K562 (cell line): ENCODE results near the gene ANO1. TPM values are rescaled to one million over a fixed set of nuclear protein-coding genes. Genes with fewer than 3 reads are reported as not detected.

Experiments
- ATAC-seq: fragments of 200-7000 bp; cut with Tn5 transposase; 3 replicates; pipeline ENCODE4 v1.9.1; 2020; ENCODE audit warnings: moderate library complexity
- BruUV-seq: library from RNA; stranded (reverse); fragments of 400-500 nt; replicated peaks from 2 replicates; lab custom pipeline; 2021; lab: Mats Ljungman, UMichigan
- CTCF ChIA-PET: fragments of 300-600 bp; formaldehyde crosslinking; extraction: SDS; loops from one replicate; lab custom pipeline; 2021; ENCODE audit warnings: low intra/inter-chr PET ratio; lab: Yijun Ruan, JAX
- POLR2A ChIA-PET: fragments of 300-600, 350-650 bp; sonication (Branson Sonifier 250); formaldehyde crosslinking; extraction: SDS; loops from one replicate; lab custom pipeline; 2021; ENCODE audit warnings: antibody characterized with exemption, inconsistent platforms; lab: Yijun Ruan, JAX
- DNase-seq, 4 experiments: peaks; one replicate each; pipeline versions ENCODE4 v3.0.0 to v3.0.0-alpha.2; 2011 to 2018; ENCODE audit warnings: low spot score in 3 of 4, mixed read lengths in 3 of 4; ENCODE audit errors: extremely low read depth in 1 of 4
- FAIRE-seq: peaks from 2 replicates; lab custom pipeline; 2011; peaks lifted over from hg19 to GRCh38; lab: Jason Lieb, UNC
- H2AFZ ChIP-seq: 2 replicates; pipeline ENCODE4 v1.6.0; 2011; ENCODE audit warnings: low read depth, low read length, control low read depth, inconsistent platforms
- H3K27ac ChIP-seq: fragments of 200-600 bp; 3 replicates; pipeline ENCODE4 v1.8.0; 2011; ENCODE audit warnings: low read depth, mild to moderate bottlenecking, control low read depth, inconsistent platforms, low read length, moderate library complexity, mixed read lengths; ENCODE audit errors: extremely low read depth
- H3K27me3 ChIP-seq, 2 experiments: fragments of 300-600 bp in 1 of 2; 2 replicates in 1 of 2; 3 replicates in 1 of 2; pipeline versions ENCODE4 v1.6.0 to v1.8.0; 2011; ENCODE audit warnings: inconsistent platforms in 2 of 2, low read length in 2 of 2, mild to moderate bottlenecking in 1 of 2, mixed read lengths in 1 of 2, moderate library complexity in 1 of 2; ENCODE audit not compliant: control insufficient read depth in 2 of 2, insufficient read depth in 2 of 2
- H3K36me3 ChIP-seq: fragments of 300-600 bp; 3 replicates; pipeline ENCODE4 v1.8.0; 2011; ENCODE audit warnings: mild to moderate bottlenecking, low read length, inconsistent platforms; ENCODE audit not compliant: control insufficient read depth, insufficient read depth
- H3K4me1 ChIP-seq, 2 experiments: fragments of 200-600 bp in 1 of 2; replicated peaks in 1 of 2; 2 replicates in 1 of 2; 3 replicates in 1 of 2; pipeline versions ENCODE4 v1.5.1 to v1.8.0; 2011; ENCODE audit warnings: inconsistent platforms in 2 of 2, low read length in 2 of 2, mild to moderate bottlenecking in 1 of 2, mixed read lengths in 1 of 2, moderate library complexity in 1 of 2; ENCODE audit not compliant: control insufficient read depth in 2 of 2, insufficient read depth in 2 of 2
- H3K4me2 ChIP-seq: 2 replicates; pipeline ENCODE4 v1.6.1; 2011; ENCODE audit warnings: low read length, control low read depth, inconsistent platforms, mixed read lengths; ENCODE audit not compliant: insufficient read depth
- H3K4me3 ChIP-seq: fragments of 200-600 bp; sonication (generic), shearing (Covaris generic); 2 replicates; pipeline ENCODE4 v1.5.1; 2016; ENCODE audit warnings: control low read depth, inconsistent platforms
- H3K79me2 ChIP-seq: fragments of 200-600 bp; 3 replicates; pipeline ENCODE4 v1.8.0; 2011; ENCODE audit warnings: low read length, inconsistent platforms; ENCODE audit not compliant: control insufficient read depth, insufficient read depth
- H3K9ac ChIP-seq, 2 experiments: 2 replicates each; pipeline versions ENCODE4 v1.6.0 to v1.6.1; 2011; ENCODE audit warnings: low read depth in 2 of 2, low read length in 2 of 2, control low read depth in 1 of 2, inconsistent platforms in 1 of 2, mild to moderate bottlenecking in 1 of 2, mixed read lengths in 1 of 2; ENCODE audit not compliant: insufficient read depth in 1 of 2
- H3K9me1 ChIP-seq: one replicate; pipeline ENCODE4 v1.6.0; 2011; ENCODE audit warnings: inconsistent platforms, mild to moderate bottlenecking, low read length, moderate library complexity; ENCODE audit not compliant: control insufficient read depth, insufficient read depth
- H3K9me3 ChIP-seq: replicated peaks from 2 replicates; pipeline ENCODE4 v1.5.1; 2011; ENCODE audit warnings: low read depth, low read length, inconsistent platforms; ENCODE audit not compliant: control insufficient read depth, insufficient read depth
- H4K20me1 ChIP-seq: replicated peaks from 2 replicates; pipeline ENCODE4 v1.6.1; 2011; ENCODE audit warnings: low read length, inconsistent platforms, mixed read lengths; ENCODE audit not compliant: control insufficient read depth, insufficient read depth
- BCOR ChIP-seq: fragments of 450-650 bp; IDR thresholded peaks from 2 replicates; pipeline ENCODE4 v1.6.1; 2016
- CEBPB ChIP-seq: fragments of 450-650 bp; IDR thresholded peaks from 2 replicates; pipeline ENCODE4 v1.6.1; 2016; ENCODE audit warnings: missing genetic modification characterization, missing compliant biosample characterization
- CEBPG ChIP-seq, 3 experiments: fragments of 200-800 bp in 1 of 3; sonication (Bioruptor generic) in 1 of 3; sonication (generic) in 1 of 3; formaldehyde crosslinking in 1 of 3; IDR thresholded peaks in 2 of 3; conservative IDR thresholded peaks in 1 of 3; 2 replicates each; pipeline versions ENCODE4 v1.6.1 to v1.8.0; 2016 to 2022; ENCODE audit warnings: missing compliant biosample characterization in 2 of 3, missing genetic modification characterization in 2 of 3, mild to moderate bottlenecking in 1 of 3, missing genetic modification reagents in 1 of 3
- COPS2 ChIP-seq: fragments of 450-650 bp; conservative IDR thresholded peaks from 2 replicates; pipeline ENCODE4 v1.6.1; 2016; ENCODE audit warnings: mild to moderate bottlenecking, moderate library complexity
- NBN ChIP-seq: fragments of 450-650 bp; IDR thresholded peaks from 2 replicates; pipeline ENCODE4 v1.6.1; 2016; ENCODE audit warnings: low read depth, mild to moderate bottlenecking
- PRMT5 ChIP-seq: sonication (generic); formaldehyde crosslinking; IDR thresholded peaks from 2 replicates; pipeline ENCODE4 v1.5.0; 2020; ENCODE audit warnings: missing genetic modification reagents
- RAD51 ChIP-seq: fragments of 450-650 bp; IDR thresholded peaks from 2 replicates; pipeline ENCODE4 v1.7.1; 2016; ENCODE audit warnings: low read depth, mild to moderate bottlenecking, borderline replicate concordance
- RBM25 ChIP-seq: fragments of 200-400 bp; formaldehyde crosslinking; IDR thresholded peaks from 2 replicates; pipeline ENCODE4 v1.6.1; 2018; ENCODE audit warnings: low read length, low read depth, moderate library complexity; ENCODE audit not compliant: severe bottlenecking
- RCOR1 ChIP-seq, 2 experiments: IDR thresholded peaks; 2 replicates each; pipeline ENCODE4 v1.6.1; 2012; ENCODE audit warnings: low read depth in 2 of 2, low read length in 2 of 2, borderline replicate concordance in 1 of 2, improper control_type of control experiment in 1 of 2
- RHOXF2B ChIP-seq: fragments of 250-450 bp; sonication (Bioruptor Pico); conservative IDR thresholded peaks from 2 replicates; pipeline ENCODE4 v1.5.1; 2021
- ZNF445 ChIP-seq: fragments of 250-450 bp; sonication (Bioruptor Pico); IDR thresholded peaks from 2 replicates; pipeline ENCODE4 v1.4.0; 2020; ENCODE audit warnings: low read depth, mild to moderate bottlenecking, moderate library complexity
- ZNF561 ChIP-seq: fragments of 450-650 bp; formaldehyde crosslinking; conservative IDR thresholded peaks from 2 replicates; pipeline ENCODE4 v1.4.0; 2020; ENCODE audit warnings: mild to moderate bottlenecking, moderate library complexity
- WGBS: fragments of 100-300 bp; shearing (Covaris generic); methylation state at CpG from one replicate; pipeline ENCODE4 v1.1.6; 2016; ENCODE audit warnings: low coverage, mixed read lengths; ENCODE audit not compliant: insufficient coverage; ENCODE audit errors: missing lambda C conversion rate; 5-methylcytosine and 5-hydroxymethylcytosine counted together
- in situ Hi-C: fragments of 300-500 bp; cut with MboI; formaldehyde crosslinking; loops from 4 replicates; pipeline ENCODE4 v1.15.0; 2018; ENCODE audit warnings: inconsistent platforms, mixed read lengths
- intact Hi-C: fragments of 100-400 bp; cut with micrococcal nuclease; formaldehyde crosslinking; loops from 2 replicates; pipeline ENCODE4 v1.14.2; 2022
- polyA plus RNA-seq, 8 experiments: library from polyadenylated mRNA; depleted of rRNA in 4 of 8; stranded (reverse) in 5 of 8; unstranded in 3 of 8; fragments of >200 nt; fragmentation: Nextera tagmentation in 2 of 8; fragmentation: Illumina TruSeq in 1 of 8; extraction: Ambion mirVana in 2 of 8; extraction: Trizol in 1 of 8; gene quantifications; 2 replicates each; pipeline versions ENCODE4 v1.2.1 to v1.2.3, GENCODE V29; 2011 to 2014; ENCODE audit warnings: inconsistent platforms in 1 of 8, missing spikeins in 1 of 8
- total RNA-seq, 7 experiments: library from RNA; depleted of rRNA in 6 of 7; stranded (reverse); fragments of >200 nt in 6 of 7; fragmentation: Illumina TruSeq in 2 of 7; extraction: Trizol in 2 of 7; gene quantifications; 2 replicates each; pipeline versions ENCODE4 v1.2.1 to v1.2.3, GENCODE V29; 2011 to 2021; ENCODE audit warnings: low replicate concordance in 1 of 7
- TF ChIP-seq, protein P1 (sequence below): sonication (generic); formaldehyde crosslinking; IDR thresholded peaks from 2 replicates; pipeline ENCODE4 v1.9.0; 2022; ENCODE audit warnings: mild to moderate bottlenecking, missing genetic modification reagents
- TF ChIP-seq, protein P2 (sequence below), 2 experiments: fragments of 200-800 bp in 1 of 2; sonication (Bioruptor generic) in 1 of 2; sonication (generic) in 1 of 2; formaldehyde crosslinking in 1 of 2; IDR thresholded peaks in 1 of 2; conservative IDR thresholded peaks in 1 of 2; 2 replicates each; pipeline versions ENCODE4 v1.5.0 to v1.6.1; 2016 to 2020; ENCODE audit warnings: missing compliant biosample characterization in 1 of 2, missing genetic modification characterization in 1 of 2, missing genetic modification reagents in 1 of 2
- TF ChIP-seq, protein P3 (sequence below): sonication (generic); formaldehyde crosslinking; IDR thresholded peaks from 2 replicates; pipeline ENCODE4 v1.5.0; 2020; ENCODE audit warnings: missing genetic modification reagents

Gene ANO1
- total and polyA plus RNA-seq, 9 of the 15 experiments (the other 6 are each of a cell fraction or from before 2014, with no cell fraction given) = not detected

DNA sequence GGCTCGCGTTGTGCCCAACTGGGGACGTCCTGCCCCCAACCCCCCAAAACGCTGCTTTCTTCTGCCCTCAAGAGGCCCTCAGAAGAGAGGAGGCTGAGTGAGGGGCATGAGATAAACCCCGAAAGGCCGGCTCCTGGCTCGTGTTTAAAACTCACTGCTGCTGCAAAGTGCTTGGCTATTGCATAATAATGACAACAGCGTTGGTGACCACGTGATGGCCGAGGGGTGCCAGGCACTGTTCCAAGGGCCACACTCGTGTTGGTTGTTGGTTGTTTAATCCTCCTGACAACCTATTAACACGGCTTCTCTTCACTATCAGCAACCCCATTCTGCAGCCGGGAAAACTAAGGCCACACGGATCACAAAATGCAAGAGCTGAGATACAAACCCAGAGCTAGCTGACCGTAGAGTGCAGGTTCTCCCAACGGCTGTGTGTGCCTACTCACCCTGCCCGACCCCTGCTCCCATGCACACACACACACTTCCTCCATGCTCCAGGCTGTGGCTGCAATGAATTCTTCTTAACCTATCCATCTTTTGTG is 51.0 kb downstream of the ANO1 start:
- ATAC-seq (no peak), DNase-seq (no peak), FAIRE-seq (no peak)
- no peak overlapping the region for H3K4me3 ChIP-seq
- H3K9me3 ChIP-seq = no peaks in the 10 kb centered on the region
- intact Hi-C loops = no loop called here
- H3K4me2 ChIP-seq = no peak overlapping the region
- BruUV-seq = no TSS peak
- peaks cover 63 to 93% of the 10 kb centered on the region in 2 experiments; a peak in 4 of 5 replicates for H3K27me3 ChIP-seq
- no peak overlapping the region for H3K9ac ChIP-seq
- ChIA-PET POLR2A (interaction anchor here (0.7 kb wide), 1 partner anchor 49 kb away, joined by 3 read pairs; no protein-coding TSS in a partner anchor), CTCF (no interaction called here)
- no peak overlapping the region for H2AFZ ChIP-seq
- no peaks in the 10 kb centered on the region for H3K9me1 ChIP-seq
- no peak overlapping the region for H3K27ac ChIP-seq
- 0 out of 4 replicates have a peak, but pooled peaks of 1 of the 2 experiments have one; percentile 18 for TF ChIP-seq RCOR1 (IDR thresholded peaks at IDR 0.05; ENCODE audit: borderline replicate concordance in 1 of 2, low read depth in 2 of 2, low read length in 2 of 2)
- TF ChIP-seq RAD51 = 0 out of 2 replicates have a peak, but pooled peaks have one; percentile 12
- no peak for TF ChIP-seq RHOXF2B (CRISPR knock-in tag)
- TF ChIP-seq NBN = no peak
- TF ChIP-seq CEBPB (tag) = peak; percentile 84
- TF ChIP-seq COPS2 = no peak
- peak; percentile 63 for TF ChIP-seq CEBPG (CRISPR knock-in tag; IDR thresholded peaks at IDR 0.05)
- TF ChIP-seq CEBPG (tag; conservative IDR thresholded peaks at IDR 0.05 in 1 of 2, IDR thresholded peaks at IDR 0.05 in 1 of 2) = peak; percentile 64 to 90
- peak; percentile 56; the same call in 1 of the 2 replicates for TF ChIP-seq BCOR
- TF ChIP-seq, protein P1, sequence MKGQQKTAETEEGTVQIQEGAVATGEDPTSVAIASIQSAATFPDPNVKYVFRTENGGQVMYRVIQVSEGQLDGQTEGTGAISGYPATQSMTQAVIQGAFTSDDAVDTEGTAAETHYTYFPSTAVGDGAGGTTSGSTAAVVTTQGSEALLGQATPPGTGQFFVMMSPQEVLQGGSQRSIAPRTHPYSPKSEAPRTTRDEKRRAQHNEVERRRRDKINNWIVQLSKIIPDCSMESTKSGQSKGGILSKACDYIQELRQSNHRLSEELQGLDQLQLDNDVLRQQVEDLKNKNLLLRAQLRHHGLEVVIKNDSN = peak; percentile 49
- TF ChIP-seq, protein P2, sequence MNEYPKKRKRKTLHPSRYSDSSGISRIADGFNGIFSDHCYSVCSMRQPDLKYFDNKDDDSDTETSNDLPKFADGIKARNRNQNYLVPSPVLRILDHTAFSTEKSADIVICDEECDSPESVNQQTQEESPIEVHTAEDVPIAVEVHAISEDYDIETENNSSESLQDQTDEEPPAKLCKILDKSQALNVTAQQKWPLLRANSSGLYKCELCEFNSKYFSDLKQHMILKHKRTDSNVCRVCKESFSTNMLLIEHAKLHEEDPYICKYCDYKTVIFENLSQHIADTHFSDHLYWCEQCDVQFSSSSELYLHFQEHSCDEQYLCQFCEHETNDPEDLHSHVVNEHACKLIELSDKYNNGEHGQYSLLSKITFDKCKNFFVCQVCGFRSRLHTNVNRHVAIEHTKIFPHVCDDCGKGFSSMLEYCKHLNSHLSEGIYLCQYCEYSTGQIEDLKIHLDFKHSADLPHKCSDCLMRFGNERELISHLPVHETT (CRISPR knock-in tag; conservative IDR thresholded peaks at IDR 0.05 in 1 of 2, IDR thresholded peaks at IDR 0.05 in 1 of 2) = no peak
- TF ChIP-seq RBM25 = peak; percentile 55
- no peak for TF ChIP-seq PRMT5
- TF ChIP-seq, protein P3, sequence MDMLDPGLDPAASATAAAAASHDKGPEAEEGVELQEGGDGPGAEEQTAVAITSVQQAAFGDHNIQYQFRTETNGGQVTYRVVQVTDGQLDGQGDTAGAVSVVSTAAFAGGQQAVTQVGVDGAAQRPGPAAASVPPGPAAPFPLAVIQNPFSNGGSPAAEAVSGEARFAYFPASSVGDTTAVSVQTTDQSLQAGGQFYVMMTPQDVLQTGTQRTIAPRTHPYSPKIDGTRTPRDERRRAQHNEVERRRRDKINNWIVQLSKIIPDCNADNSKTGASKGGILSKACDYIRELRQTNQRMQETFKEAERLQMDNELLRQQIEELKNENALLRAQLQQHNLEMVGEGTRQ (CRISPR knock-in tag) = peak; percentile 54
- TF ChIP-seq ZNF445 (CRISPR knock-in tag) = no peak
- no peak for TF ChIP-seq ZNF561 (CRISPR knock-in tag)
- H3K79me2 ChIP-seq = no peaks in the 10 kb centered on the region
- no peaks in the 10 kb centered on the region for H3K36me3 ChIP-seq
- peaks cover 15% of the 10 kb centered on the region for H4K20me1 ChIP-seq
- H3K4me1 ChIP-seq = peaks cover 0 to 9% of the 10 kb centered on the region in 2 experiments; a peak in 2 of 5 replicates
- in situ Hi-C loops = no loop called here
- 12% methylated on average over 17 of the region's 17 CpGs for WGBS
